HL-60 (cell line): ENCODE results near the gene MSLN.

Source experiments
- DNase-seq, 2 experiments: peaks; one replicate each; pipeline ENCODE4 v3.0.0-alpha.2; 2010 to 2020; ENCODE audit warnings: low read depth in 1 of 2, low spot score in 1 of 2
- H3K27ac ChIP-seq: fragments of 250-450 bp; sonication (Bioruptor Pico); replicated peaks from 2 replicates; pipeline ENCODE4 v1.5.1; 2020; ENCODE audit warnings: mild to moderate bottlenecking, moderate library complexity
- H3K27me3 ChIP-seq: fragments of 250-450 bp; sonication (Bioruptor Pico); 2 replicates; pipeline ENCODE4 v1.5.1; 2021; ENCODE audit warnings: mild to moderate bottlenecking, moderate library complexity; ENCODE audit not compliant: insufficient read depth, poor library complexity, severe bottlenecking
- H3K4me3 ChIP-seq: replicated peaks from 2 replicates; pipeline ENCODE4 v1.5.1; 2011; ENCODE audit warnings: mild to moderate bottlenecking, control low read depth, low read length; ENCODE audit not compliant: insufficient read depth
- GABPA ChIP-seq: IDR thresholded peaks from 2 replicates; pipeline ENCODE4 v1.6.1; 2012; ENCODE audit warnings: low read depth
- POLR2AphosphoS5 ChIP-seq: IDR thresholded peaks from 2 replicates; pipeline ENCODE4 v1.6.1; 2012; ENCODE audit warnings: low read depth
- SPI1 ChIP-seq: IDR thresholded peaks from 2 replicates; pipeline ENCODE4 v1.6.1; 2012; ENCODE audit warnings: low read depth, mild to moderate bottlenecking, borderline replicate concordance
- TF ChIP-seq, protein P1 (sequence below): IDR thresholded peaks from one replicate; pipeline ENCODE4 v1.5.1; 2011; ENCODE audit warnings: low read length, control low read depth, inconsistent platforms; ENCODE audit not compliant: insufficient read depth
- TF ChIP-seq, protein P2 (sequence below): IDR thresholded peaks from 2 replicates; pipeline ENCODE4 v1.6.1; 2012; ENCODE audit warnings: low read depth; ENCODE audit not compliant: insufficient replicate concordance

Gene MSLN

DNA sequence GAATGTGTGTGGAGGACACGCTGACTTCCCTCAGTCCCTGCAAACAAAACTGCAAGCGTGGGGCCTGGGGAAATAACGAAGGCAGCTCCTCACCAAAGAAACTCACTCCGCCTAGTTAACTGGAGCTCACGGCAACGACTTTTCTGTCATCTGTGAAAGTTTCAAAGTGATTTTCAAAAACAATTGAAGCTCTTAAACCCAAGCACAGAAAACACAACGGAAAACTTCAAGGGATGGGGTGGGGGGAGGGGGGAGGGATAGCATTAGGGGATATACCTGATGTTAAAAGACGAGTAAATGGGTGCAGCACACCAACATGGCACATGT lies 43.2 kb downstream of the MSLN start:
- no peak for TF ChIP-seq GABPA
- no peak for TF ChIP-seq POLR2AphosphoS5
- no peak for TF ChIP-seq SPI1
- TF ChIP-seq, protein P1, sequence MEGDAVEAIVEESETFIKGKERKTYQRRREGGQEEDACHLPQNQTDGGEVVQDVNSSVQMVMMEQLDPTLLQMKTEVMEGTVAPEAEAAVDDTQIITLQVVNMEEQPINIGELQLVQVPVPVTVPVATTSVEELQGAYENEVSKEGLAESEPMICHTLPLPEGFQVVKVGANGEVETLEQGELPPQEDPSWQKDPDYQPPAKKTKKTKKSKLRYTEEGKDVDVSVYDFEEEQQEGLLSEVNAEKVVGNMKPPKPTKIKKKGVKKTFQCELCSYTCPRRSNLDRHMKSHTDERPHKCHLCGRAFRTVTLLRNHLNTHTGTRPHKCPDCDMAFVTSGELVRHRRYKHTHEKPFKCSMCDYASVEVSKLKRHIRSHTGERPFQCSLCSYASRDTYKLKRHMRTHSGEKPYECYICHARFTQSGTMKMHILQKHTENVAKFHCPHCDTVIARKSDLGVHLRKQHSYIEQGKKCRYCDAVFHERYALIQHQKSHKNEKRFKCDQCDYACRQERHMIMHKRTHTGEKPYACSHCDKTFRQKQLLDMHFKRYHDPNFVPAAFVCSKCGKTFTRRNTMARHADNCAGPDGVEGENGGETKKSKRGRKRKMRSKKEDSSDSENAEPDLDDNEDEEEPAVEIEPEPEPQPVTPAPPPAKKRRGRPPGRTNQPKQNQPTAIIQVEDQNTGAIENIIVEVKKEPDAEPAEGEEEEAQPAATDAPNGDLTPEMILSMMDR: no peak
- TF ChIP-seq, protein P2, sequence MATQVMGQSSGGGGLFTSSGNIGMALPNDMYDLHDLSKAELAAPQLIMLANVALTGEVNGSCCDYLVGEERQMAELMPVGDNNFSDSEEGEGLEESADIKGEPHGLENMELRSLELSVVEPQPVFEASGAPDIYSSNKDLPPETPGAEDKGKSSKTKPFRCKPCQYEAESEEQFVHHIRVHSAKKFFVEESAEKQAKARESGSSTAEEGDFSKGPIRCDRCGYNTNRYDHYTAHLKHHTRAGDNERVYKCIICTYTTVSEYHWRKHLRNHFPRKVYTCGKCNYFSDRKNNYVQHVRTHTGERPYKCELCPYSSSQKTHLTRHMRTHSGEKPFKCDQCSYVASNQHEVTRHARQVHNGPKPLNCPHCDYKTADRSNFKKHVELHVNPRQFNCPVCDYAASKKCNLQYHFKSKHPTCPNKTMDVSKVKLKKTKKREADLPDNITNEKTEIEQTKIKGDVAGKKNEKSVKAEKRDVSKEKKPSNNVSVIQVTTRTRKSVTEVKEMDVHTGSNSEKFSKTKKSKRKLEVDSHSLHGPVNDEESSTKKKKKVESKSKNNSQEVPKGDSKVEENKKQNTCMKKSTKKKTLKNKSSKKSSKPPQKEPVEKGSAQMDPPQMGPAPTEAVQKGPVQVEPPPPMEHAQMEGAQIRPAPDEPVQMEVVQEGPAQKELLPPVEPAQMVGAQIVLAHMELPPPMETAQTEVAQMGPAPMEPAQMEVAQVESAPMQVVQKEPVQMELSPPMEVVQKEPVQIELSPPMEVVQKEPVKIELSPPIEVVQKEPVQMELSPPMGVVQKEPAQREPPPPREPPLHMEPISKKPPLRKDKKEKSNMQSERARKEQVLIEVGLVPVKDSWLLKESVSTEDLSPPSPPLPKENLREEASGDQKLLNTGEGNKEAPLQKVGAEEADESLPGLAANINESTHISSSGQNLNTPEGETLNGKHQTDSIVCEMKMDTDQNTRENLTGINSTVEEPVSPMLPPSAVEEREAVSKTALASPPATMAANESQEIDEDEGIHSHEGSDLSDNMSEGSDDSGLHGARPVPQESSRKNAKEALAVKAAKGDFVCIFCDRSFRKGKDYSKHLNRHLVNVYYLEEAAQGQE: no peak
- Histone ChIP-seq H3K4me3 (no peak overlapping the region), H3K27me3 (peaks cover 31% of the 10 kb centered on the region), H3K27ac (no peak overlapping the region)
- DNase-seq: no peak

DNA sequence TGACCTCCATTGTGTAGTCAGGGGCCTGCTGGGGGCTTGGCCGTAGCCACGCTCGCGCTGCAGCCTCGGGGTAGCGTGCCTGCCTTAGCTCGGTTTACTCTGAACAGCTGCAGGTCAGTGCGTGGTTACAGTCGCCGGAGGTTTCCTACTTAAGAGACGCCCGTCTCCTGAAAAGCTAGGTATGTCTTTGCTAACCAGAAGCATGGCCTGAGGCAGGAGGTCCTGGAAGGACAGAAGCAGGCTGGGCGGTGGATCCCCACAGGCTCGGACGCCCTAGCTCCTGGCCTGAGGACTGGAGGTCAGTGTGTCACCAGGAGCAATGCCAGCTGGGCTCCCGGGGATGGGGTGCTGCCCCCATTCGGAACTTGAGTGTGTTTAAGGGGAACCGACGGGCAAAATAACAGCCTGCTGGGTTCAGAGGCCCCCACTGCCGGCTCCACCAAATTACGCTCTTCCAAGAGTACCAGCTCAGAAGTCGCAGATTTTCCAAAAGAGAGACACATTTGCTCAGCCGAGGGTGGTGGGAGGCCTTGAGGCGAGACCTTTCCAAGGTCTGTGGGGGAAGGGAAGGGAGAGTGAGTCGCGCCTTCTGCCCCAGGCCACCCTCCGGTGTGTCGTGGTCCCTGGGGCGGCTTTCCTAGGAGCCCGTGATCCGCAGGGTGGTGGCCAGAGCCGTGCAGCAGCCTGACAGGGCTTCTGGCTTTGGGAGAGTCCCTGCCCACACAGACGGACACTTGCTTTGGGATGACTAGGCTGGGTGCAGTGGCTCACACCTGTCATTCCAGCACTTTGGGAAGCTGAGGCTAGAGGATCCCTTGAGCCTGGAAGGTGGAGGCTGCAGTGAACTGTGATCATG lies 43.9 kb downstream of the MSLN start:
- TF ChIP-seq, protein P2: no peak
- TF ChIP-seq POLR2AphosphoS5 (no peak), GABPA (no peak), SPI1 (no peak)
- TF ChIP-seq, protein P1: no peak
- DNase-seq: no peak
- H3K4me3 ChIP-seq: no peak overlapping the region
- H3K27me3 ChIP-seq: peaks cover 31% of the 10 kb centered on the region
- no peak overlapping the region for H3K27ac ChIP-seq

DNA sequence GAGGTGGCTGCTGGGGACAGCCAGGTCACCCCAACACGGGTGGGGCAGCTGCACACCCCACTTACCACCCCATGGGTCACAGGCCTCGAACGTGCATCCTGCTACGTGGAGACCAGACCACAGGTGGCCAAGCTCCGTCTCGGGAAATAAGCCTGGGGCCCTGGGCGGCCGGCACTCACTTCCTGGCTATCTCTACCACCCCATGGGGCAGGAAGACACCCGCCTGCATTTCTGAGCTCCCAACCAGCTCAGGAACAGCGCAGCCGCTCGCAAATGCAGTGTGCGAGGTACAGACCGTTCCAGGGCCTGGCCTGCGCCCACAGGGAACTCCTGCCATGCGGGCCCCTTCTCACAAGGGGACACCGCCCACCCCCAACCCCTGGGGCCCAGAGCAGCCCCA lies 44.9 kb downstream of the MSLN start:
- TF ChIP-seq, protein P1: no peak
- TF ChIP-seq SPI1: no peak
- no peak for TF ChIP-seq GABPA
- DNase-seq: no peak
- Histone ChIP-seq H3K4me3 (no peak overlapping the region), H3K27me3 (peaks cover 24% of the 10 kb centered on the region), H3K27ac (no peak overlapping the region)
